ENCODE results near the gene CACNA2D2.

DNA sequence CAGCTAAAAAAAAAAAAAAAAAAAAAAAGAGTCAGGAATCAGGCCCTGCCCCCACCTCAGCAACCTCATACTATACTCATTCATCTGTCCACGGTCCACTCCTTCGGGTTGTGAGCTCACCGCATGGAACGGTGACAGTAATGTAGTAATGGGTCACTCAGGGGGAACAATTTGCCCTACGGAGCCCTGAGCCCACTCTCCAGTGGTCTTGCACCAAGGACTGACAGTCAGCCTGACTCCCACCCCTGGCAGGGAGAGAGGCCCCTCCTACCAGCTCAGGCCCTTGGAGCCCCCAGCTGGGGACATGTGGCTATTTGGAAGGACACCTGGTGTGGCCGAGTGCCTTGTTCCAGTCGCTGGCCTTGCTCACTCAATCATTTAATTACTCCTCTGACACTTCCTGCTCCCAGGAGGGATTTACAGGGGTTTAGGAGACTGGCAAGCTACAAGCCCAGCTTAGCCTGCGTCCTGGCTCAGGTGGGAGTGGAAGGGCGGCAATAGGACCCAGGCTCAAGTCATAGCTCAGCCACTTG is 19.9 kb upstream of the CACNA2D2 start:
- TF ChIP-seq CTCF (IDR thresholded peaks at IDR 0.05; ENCODE audit: insufficient read depth, low read length, poor library complexity, severe bottlenecking) (no peak), EZH2phosphoT487 (conservative IDR thresholded peaks at IDR 0.05; ENCODE audit: low read length) (no peak)

Measured in SU-DHL-6 (cell line).